ENCODE data around the gene TBX1.

TBX1 gene

GRCh38 chr22:19760058-19760950 lies at the start of gene TBX1:
Gene TBX1 (plus strand): TSS chr22:19760778. CDS start chr22:19760844, 66 bp downstream.
- DNase-seq = no peak

- DNase-seq = no peak
Measured at GRCh38 chr22:19713245-19713644, 47.3 kb upstream of the TBX1 start.

- no peak for DNase-seq
Measured at GRCh38 chr22:19713650-19714311, 46.8 kb upstream of the TBX1 start.

GRCh38 chr22:19714312-19715187 lies 46.0 kb upstream of the TBX1 start, which contains the start of gene SEPTIN5:
Gene SEPTIN5 (plus strand): TSS chr22:19714503. CDS start chr22:19714589, 86 bp downstream.
- no peak for DNase-seq

GRCh38 chr22:19715188-19715930 lies 45.2 kb upstream of the TBX1 start:
- DNase-seq = no peak

GRCh38 chr22:19716041-19716828 lies 44.3 kb upstream of the TBX1 start:
- DNase-seq = no peak

GRCh38 chr22:19716829-19717105 lies 43.8 kb upstream of the TBX1 start:
- no peak for DNase-seq

GRCh38 chr22:19717181-19717580 lies 43.4 kb upstream of the TBX1 start:
- DNase-seq = no peak

GRCh38 chr22:19717691-19718455 lies 42.7 kb upstream of the TBX1 start:
- peak; percentile 76 for DNase-seq

- no peak for DNase-seq
Measured at GRCh38 chr22:19718456-19719049, 42.0 kb upstream of the TBX1 start.

- DNase-seq = no peak
Measured at GRCh38 chr22:19719050-19719482, 41.5 kb upstream of the TBX1 start.

GRCh38 chr22:19719488-19720021 lies 41.0 kb upstream of the TBX1 start:
- no peak for DNase-seq

- DNase-seq = no peak
Measured at GRCh38 chr22:19720150-19720827, 40.3 kb upstream of the TBX1 start.

GRCh38 chr22:19720999-19721329 lies 39.6 kb upstream of the TBX1 start:
- no peak for DNase-seq

GRCh38 chr22:19721330-19722177 lies 39.0 kb upstream of the TBX1 start:
- no peak for DNase-seq

- no peak for DNase-seq
Measured at GRCh38 chr22:19722178-19722981, 38.2 kb upstream of the TBX1 start.

- no peak for DNase-seq
Measured at GRCh38 chr22:19722982-19723231, 37.7 kb upstream of the TBX1 start.

Measured in CD4-positive, alpha-beta T cell treated with Interferon gamma for 1 hour (primary cell).